Measurements from ENCODE around the gene SUPT20HL2.
"Not testable (repeated sequence)": the region's sequence is repeated elsewhere in the genome, so short reads cannot be mapped to it uniquely, and the experiment has no call there.

The SUPT20HL2 gene

DNA sequence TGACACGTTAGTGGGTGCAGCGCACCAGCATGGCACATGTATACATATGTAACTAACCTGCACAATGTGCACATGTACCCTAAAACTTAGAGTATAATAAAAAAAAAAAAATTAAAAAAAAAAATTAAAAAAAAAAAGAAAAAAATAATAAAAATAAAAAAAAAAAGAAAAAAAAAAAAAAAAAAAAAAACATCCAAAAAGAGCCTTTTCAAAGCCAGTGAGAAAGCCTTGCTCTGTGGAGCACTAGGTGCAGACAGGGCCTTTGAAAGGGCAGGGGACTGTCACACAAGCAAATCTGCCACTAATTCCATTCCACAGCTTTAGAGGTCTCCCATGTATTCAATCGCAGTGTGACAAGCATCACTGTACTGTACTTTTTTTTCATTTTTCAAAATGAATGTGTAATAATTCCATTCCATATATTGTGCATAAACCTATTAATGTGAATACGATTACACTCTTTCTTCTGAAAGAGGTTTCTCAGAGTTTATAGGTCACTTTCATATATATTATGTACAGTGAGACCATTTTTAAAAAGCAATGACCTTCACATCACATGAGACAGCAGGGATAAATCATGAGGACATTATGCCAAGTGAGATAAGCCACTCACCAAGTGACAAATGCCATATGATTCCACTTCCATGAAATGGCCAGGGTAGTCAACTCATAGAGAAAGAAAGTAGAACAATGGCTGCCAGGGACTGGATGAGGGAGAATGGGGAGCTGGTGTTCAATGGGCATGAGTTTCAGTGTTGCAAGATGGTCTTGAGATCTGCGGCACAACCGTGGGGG is 4.1 kb downstream of the SUPT20HL2 start:
- not testable (repeated sequence) for DNase-seq

GRCh38 chrX:24308803-24309202 is 5.1 kb downstream of the SUPT20HL2 start:
- not testable (repeated sequence) for DNase-seq

DNA sequence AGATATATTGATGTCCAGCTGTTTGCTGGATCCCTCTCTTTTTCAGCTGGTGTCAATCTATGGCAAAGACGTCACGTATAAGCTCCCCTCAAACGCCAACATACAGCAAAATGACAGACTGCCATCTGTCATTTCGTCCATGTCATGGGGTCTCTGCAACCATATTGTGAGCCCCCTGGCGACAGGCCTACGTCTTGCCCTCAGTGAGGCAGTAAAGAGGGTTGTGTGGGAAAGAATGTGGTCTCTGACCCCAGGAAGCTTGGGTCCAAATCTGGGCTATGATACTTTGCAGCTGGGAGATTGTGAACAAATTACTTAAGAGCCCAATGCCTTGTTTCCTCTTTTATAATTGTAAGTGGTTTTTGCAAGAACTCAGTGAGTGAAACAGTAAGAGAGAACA is 7.4 kb downstream of the SUPT20HL2 start:
- DNase-seq = no peak

- DNase-seq = no peak
These were observed 8.0 kb downstream of the SUPT20HL2 start for GRCh38 chrX:24305905-24306304.

DNA sequence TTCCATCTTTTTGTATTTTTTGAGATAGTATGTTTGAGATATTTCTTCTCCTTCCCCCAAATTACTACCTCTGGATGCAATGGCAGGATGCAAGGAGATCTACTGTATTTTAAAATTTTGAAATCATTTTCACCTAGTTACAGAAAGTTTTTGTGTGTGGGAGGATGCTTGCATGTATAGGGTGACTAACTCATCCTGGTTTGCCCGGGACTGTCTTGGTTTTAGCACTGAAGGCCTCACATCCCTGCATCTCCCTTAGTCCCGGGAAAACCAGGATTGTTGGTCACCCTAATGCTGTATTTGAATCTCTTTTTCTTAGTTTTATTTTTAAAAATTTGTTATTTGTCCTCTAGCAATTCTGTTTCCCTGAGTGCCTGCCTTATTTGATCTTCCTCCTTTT is 12.1 kb downstream of the SUPT20HL2 start:
- DNase-seq = no peak

DNA sequence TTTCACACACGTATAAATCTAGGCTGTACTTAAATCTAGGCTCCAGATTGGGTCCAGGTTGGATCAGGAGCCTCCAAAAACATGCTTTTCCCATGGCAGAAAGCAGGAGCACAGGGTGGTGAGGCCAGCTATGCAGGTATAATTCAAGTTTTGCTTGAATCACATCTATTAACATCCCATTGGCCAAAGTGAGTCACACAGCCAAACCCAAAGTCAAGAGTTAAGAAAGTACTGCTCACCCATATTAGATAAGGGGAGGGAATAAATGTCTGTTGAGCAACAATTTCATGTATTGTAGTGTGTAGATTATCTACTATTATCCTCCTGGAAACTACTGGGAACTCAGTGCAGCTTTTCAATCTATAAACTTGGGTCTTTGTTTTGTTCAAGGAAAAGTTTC is 12.8 kb downstream of the SUPT20HL2 start:
- peak; percentile 3 for DNase-seq

GRCh38 chrX:24298191-24298590 is 15.7 kb downstream of the SUPT20HL2 start:
- no peak for DNase-seq

DNA sequence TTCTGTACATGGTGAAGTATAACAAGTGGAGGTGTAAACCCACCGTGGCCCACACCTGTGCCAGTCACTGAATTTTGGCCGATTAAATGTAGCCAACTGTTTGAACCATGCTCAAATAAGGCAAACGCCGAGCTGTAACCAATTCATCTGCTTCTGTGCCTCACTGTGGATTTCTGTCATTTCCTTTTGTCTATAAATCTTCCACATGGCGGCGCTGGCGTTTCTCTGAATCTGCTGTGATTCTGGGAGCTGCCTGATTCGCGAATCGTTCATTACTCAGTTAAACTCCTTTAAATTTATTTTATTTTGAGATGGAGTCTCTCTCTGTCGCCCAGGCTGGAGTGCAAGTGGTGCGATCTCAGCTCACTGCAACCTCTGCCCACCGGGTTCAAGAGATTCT is 19.2 kb downstream of the SUPT20HL2 start:
- DNase-seq = peak; percentile 33

GRCh38 chrX:24293412-24293811 is 20.5 kb downstream of the SUPT20HL2 start:
- no peak for DNase-seq

DNA sequence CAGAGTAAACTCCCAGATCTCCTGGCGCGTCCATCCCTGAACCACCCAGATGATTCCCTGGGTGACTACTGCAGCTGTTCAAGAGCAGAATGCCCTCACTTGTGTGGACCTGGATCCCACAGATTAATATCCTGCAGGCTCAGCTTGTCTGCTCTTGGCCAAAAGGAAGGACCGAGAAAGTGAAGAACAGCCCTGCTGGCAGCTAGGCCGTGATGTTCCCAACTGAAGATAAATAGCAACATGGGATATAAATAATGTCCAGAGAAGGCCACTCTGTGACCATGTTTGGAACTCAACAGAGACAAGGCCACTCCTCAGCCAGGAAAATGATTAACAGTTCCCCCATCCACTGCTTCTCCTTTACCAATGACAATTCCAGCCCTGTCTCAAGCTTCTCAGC is 21.5 kb downstream of the SUPT20HL2 start:
- no peak for DNase-seq

DNA sequence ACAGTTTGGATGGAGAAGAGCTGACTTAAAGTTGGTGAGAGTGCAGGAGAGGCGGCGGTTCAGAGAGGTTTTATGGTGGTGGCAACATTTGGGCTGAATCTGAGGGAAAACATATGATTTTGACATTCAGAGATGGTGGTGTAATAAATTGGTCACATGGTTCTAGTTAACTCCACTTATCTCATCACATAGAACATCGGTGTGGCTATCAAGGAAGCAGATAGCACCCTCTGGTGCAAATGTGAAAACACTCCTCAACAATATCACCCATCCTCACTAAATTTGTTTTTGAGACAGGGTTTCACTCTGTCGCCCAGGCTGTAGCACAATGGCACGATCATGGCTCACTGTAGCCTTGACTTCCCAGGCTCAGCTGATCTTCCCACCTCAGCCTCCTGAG is 28.8 kb downstream of the SUPT20HL2 start:
- no peak for DNase-seq

DNA sequence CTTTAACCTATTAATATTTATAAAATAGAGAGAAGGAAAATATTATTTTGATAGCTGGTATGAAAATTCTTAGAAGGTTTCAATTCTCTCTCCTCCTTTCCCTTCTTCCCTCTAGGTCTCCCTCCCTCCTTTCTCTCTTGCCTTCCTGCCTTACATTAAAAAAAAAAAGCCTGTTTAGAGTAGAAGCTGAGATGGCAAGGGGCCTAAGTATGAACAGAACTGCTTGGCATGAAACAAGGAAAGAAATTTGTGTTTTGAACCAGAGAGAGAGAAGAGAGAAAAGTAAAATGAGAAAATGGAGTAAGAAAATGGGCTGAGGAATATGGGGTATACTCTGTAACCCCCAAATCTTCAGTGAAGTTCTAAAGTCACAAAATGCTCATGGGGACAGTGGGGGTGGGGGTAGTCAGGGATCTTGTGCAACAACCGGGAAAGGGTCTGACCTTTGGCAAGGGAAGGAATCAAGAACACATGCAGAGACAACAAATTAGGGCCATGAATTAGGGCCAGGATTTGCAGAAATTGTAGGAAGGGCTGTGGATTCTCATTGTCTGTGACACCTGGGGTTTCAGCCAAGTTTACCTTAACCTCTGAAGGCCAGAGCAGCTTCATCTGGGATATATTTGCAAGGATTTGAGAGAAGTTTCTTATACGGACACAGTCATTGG is 30.6 kb downstream of the SUPT20HL2 start:
- DNase-seq = no peak

DNA sequence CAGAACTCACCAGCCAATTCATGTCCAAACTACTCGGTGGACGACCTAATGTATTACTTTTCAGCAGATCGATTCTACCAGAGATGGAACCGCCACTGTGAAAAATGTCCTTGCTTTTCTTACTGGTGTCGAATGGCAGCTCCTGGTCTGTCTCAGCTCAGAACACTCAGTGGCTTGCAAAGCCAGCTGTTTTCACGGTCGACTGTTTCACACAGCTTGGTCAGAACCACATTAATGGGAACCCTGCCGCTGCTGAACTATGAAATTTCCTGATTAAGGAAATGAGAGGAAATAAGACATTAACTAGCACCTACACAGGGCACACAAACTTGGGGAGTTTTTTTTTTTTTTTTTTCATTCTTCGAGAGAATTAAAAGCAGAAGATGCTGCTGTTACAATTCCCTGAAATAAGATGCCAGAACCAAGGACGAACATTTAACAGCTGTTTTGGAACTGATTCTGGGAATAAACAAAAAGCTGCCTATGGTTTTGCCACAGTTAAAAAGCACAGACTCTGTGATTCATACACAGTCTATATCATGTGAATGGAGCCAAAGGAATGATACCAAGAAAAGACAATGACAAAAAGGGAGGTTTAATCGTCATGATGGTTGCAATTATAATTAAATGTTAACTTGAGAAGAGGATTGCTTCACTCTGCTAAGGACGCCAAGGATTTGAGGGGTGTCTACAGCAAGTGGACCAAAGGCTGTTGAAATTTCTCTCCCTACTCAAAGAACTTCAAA is 31.3 kb downstream of the SUPT20HL2 start:
- peak; percentile 22 for DNase-seq

GRCh38 chrX:24277405-24277804 is 36.5 kb downstream of the SUPT20HL2 start:
- no peak for DNase-seq

GRCh38 chrX:24276015-24276414 is 37.9 kb downstream of the SUPT20HL2 start:
- DNase-seq = no peak

DNA sequence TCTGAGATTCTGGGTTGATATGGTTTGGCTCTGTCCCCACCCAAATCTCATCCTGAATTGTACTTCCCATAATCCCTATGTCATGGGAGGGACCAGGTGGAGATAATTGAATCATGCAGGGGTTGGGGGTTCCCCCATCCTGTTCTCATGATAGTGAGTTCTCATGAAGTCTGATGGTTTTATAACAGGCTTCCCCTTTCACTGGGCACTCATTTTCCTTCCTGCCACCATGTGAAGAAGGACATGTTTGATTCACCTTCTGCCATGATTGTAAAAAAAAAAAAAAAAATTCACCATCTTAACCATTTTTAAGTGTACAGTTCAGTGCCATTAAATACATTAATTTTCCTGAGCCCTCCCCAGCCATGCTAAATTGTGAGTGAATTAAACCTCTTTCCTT is 42.6 kb downstream of the SUPT20HL2 start:
- no peak for DNase-seq

GRCh38 chrX:24268786-24269185 is 45.1 kb downstream of the SUPT20HL2 start:
- DNase-seq = peak; percentile 7

DNA sequence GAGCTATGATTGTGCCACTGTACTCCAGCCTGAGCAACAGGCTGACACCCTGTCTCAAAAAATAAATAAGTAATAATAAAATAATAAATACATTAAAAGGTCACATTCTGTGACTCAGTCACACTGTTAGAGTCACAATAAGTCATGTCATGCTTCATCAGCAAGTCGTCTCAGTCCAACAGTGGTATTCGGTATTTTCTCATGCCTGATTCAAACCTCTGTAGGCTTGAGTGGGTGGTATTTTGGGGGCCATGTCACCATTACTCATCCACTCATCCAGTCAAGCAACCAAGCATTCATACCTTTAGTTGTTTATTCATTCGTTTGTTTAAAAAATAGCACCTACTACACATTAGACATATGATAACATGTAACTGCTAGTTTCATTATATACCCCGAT is 46.9 kb downstream of the SUPT20HL2 start:
- peak; percentile 48 for DNase-seq

DNA sequence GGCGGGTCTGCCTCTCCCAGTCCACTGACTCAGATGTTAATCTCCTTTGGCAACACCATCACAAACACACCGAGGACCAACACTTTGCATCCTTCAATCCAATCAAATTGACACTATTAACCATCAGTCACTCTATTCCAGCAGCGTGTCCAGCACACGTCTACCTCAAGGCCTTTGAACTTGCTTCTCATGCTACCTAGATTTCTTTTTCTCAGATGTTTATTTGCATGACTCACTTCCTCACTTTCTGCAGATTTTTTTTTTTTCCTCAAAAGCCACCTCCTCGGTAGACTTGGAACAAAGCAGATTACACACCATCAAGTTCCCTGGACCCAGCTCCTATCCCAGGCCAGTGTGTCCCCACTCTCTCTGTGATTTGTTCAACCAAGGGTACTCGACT is 49.5 kb downstream of the SUPT20HL2 start:
- no peak for DNase-seq

DNA sequence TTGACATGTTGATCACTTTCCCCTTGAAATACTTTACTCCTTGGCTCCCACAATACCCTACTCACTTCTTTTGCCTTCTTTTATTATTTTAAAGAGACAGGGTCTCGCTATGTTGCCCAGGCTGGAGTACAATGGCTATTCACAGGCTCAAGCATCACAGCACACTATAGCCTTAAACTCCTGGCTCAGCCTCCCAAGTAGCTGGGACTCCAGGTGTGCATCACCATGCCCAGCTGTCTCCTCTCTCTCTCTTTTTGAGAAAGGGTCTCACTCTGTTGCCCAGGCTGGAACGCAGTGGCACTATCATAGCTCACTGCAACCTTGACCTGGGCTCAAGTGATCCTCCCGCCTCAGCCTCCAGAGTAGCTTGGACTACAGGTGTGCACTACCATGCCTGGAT is 51.6 kb downstream of the SUPT20HL2 start:
- no peak for DNase-seq
